GM18520 (cell line): ENCODE results near the gene TNIK.
"Not testable (repeated sequence)": the region's sequence is repeated elsewhere in the genome, so short reads cannot be mapped to it uniquely, and the experiment has no call there.

Experiments used
- ATAC-seq: cut with Tn5 transposase; IDR thresholded peaks from one replicate; pipeline ENCODE4 v1.9.1; 2021; ENCODE audit not compliant: unreplicated experiment

Gene TNIK

GRCh38 chr3:171389491-171389890, 70.7 kb downstream of the TNIK start:
- no peak for ATAC-seq

GRCh38 chr3:171388527-171388926, 71.7 kb downstream of the TNIK start:
- no peak for ATAC-seq

- no peak for ATAC-seq
Observed at GRCh38 chr3:171387062-171387461, 73.1 kb downstream of the TNIK start.

- ATAC-seq, result no peak
Observed at GRCh38 chr3:171385086-171385485, 75.1 kb downstream of the TNIK start.

DNA sequence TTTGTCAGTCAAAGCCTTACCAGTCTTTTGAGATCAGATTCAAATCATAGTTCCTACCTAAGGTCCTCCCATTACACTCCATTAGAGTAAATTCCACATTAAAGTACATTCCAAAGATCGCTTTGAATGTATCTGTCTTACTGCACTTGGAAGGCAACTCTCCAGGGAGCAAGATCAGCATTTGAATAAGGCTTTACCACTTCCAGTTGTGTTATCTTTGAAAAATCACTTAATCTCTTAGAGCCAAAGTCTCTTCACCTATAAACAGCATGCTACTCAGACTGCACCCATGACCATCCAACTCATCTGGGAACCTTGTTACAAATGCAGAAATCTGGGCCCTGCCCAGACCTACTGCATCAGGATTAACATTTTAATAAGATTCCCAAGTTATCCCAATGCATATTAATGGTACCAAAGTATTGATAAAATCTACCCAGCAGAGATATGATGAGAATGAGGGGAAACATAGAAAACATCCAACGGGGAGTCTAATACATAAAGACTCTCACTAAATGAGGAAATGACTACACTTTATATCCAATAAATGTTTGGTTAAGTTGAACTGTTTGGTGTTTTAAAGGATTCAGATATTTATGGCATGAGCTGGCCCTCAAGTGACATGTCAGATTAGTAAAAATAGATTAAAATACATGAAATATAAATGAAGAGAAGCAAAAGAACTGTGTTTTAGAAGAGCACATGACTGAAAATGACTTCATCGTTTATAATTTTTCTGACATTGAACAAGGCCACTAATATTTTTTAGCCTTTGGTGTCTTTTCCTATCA, 75.9 kb downstream of the TNIK start:
- ATAC-seq, result no peak

DNA sequence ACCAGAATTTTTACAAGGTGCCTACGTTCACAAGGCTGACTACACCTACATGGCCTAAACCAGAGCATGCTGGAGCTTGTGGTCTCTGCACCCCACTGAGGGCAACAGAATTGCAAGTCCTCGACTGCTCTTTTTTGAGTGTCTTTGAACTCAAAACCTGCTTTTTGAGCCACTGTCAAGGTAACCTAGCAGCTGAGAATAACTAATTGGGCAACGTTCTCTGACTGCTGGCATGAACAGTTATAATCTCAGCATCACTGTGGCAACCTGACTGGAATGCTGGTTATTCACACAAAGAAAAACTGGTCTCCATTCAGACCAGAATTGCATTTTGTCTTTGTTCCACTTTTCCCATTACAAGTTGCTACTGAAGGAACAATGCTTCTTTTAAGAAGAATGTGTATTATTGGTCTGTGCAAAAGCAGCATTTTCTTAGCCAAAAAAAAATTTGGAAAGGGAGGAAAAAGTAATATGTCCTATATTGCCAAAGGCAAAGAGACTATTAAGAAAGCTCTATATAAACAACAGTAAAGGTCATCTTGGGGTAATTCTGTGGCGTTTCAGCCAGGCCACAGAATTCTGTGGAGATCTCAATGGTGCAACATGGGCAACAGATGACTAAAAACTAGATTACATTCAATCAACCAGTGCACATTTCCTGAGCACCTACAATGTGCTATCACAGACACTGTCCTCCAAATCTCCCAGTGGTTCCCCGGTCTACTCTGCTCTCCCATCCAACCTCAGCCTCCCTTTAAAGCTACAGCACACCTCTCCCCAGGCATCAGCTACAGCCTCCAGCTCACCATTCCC, 76.8 kb downstream of the TNIK start:
- ATAC-seq, result no peak

GRCh38 chr3:171382347-171382746, 77.9 kb downstream of the TNIK start:
- not testable (repeated sequence) for ATAC-seq

DNA sequence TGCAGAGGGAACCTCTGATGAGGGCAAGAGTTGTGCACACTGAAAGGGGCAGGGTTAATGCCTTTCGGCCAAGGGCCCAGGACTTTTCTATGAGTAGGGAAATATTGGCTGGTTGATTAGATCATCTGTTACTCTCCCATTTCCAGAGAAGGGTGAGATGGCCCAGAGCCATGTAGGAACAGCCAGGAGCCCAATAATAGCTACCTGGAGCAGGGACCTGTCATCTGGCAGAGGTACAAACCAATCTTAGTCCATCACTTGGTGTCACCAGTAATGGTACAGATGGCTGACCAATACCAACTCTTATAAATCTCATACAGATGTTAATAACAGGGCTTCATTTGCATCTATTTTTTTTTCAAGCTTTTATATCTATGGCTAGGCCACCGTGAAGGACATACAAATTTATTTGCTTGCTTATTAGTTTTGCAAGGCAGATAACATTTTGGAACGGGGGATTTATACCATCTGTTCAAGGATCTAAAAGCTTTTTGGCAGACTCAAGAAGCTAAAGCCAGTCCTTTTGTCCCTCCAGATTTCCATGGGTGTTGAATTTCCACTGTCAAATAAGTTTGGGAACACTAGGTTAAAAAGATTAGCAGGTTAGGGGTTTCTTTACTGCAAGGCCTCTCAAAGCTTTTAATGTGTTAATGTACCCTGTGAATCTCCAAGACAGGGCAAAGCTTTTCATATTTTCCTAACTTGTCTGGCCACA, 79.3 kb downstream of the TNIK start:
- ATAC-seq, result no peak

DNA sequence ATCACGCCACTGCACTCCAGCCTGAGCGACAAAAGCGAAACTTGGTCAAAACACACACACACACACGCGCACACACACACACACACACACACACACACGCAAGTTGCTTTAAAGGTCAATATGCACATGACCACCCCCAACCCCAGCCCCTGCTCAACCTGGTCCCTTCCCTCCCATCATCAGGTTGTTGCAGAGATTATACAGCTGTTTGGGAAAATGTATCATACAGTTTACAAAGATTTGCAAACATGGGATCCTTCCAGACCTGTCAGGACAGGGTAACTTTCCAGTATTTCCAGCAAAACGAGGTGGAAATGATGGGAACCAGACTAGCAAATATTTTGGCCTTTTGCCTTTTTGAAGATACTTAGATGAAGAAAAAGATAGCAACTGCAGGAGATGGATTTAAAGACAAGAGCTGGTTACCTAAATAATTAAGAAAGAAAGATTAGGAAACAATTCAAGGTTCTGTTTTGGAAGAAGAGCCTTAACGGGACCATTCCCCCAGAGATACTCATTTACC, 80.2 kb downstream of the TNIK start:
- no peak for ATAC-seq

DNA sequence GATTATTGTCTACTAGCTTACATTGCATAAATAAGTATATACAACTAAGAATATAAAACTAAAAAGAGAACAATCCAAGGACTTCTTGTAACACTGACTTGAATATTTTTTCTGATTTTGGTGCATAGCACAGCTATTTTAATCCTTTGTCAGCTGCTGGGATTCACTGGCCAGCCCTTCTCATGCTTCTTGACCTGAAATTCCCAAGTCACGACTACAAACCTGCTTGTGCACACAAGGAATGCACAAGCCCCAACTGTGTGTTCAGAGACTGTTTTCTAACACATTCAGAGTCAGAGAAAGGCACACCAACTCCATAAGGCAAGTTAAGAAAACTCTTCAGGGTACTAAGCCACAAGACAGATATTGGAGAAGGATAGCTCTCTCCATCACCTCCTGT, 80.9 kb downstream of the TNIK start:
- no peak for ATAC-seq

- no peak for ATAC-seq
Observed at GRCh38 chr3:171378586-171378985, 81.6 kb downstream of the TNIK start.

DNA sequence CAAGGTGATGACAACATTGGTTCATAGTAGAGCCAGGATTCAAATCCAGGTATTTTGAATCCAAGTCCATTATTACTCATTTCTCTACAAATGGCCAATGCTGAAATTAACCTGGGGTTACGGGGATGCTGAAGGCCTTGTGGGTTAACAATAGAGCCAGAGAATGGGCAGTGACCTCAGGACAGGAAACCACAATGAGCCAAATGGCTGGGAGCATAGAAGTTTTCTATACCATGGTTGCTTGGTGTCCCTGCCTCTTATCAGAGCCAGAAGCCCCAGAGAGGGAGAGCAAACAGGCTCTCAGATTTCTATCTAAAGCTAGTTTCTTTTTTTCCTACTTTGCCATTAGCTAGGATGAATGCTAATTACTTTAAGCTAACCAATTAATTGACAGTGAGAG, 82.3 kb downstream of the TNIK start:
- no peak for ATAC-seq

DNA sequence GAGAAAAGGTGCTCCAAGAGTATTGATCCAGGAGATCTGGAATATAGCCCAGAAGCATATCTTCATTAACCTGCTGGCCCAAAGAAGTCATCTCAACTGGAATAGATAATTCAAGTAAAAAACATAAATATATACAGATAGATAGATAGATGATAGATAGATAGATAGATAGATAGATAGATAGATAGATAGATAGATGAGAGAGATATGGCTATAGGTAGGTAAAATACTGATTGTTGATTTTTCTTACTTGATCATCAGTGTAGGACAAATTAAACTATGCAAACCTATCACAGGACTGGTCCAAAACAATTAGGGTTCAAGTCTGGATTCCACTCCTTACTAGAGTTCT, 83.6 kb downstream of the TNIK start:
- ATAC-seq, result no peak

- no peak for ATAC-seq
Observed at GRCh38 chr3:171375666-171376595, 84.3 kb downstream of the TNIK start.

GRCh38 chr3:171374661-171375285, 85.4 kb downstream of the TNIK start:
- ATAC-seq, result no peak

- no peak for ATAC-seq
Observed at GRCh38 chr3:171374260-171374659, 85.9 kb downstream of the TNIK start.

GRCh38 chr3:171373711-171374110, 86.5 kb downstream of the TNIK start:
- ATAC-seq, result no peak

- ATAC-seq, result no peak
Observed at GRCh38 chr3:171372694-171373093, 87.5 kb downstream of the TNIK start.

- no peak for ATAC-seq
Observed at GRCh38 chr3:171371354-171371753, 88.9 kb downstream of the TNIK start.

DNA sequence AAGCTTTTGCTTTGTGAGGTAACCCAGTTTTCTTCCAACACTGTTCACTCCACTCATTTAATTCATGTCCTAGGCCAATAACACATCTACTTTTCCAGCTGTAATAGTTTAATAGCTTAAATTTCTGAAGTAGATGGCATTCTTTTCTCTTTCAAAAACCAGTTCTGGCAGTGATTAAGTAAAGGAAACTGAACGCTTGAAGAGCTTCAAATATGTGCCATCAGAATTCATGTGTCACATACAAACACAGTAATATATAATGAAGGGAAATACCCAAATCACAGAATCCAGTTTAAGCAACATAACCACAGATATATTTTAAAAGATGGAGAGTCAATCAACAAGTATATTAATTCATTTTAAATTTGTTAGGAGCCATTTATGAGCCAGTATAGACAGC, 91.0 kb downstream of the TNIK start:
- no peak for ATAC-seq
